ENCODE data around the gene MICAL1.

GRCh38 chr6:109466212-109466923 lies 10.8 kb upstream of the MICAL1 start:
- TF ChIP-seq POLR2A (IDR thresholded peaks at IDR 0.05) (no peak), CTCF (IDR thresholded peaks at IDR 0.05) (no peak)

All from tibial nerve (tissue), 3 donors.